ENCODE results near the gene SERPINC1. TPM values are rescaled to one million over a fixed set of nuclear protein-coding genes. Genes with fewer than 3 reads are reported as not detected.

The SERPINC1 gene
- total and polyA plus RNA-seq, 9 of the 15 experiments (the other 6 are each of a cell fraction or from before 2014, with no cell fraction given) = 0.07 to 1.2 (median 0.50) TPM

- TF ChIP-seq, protein P1, sequence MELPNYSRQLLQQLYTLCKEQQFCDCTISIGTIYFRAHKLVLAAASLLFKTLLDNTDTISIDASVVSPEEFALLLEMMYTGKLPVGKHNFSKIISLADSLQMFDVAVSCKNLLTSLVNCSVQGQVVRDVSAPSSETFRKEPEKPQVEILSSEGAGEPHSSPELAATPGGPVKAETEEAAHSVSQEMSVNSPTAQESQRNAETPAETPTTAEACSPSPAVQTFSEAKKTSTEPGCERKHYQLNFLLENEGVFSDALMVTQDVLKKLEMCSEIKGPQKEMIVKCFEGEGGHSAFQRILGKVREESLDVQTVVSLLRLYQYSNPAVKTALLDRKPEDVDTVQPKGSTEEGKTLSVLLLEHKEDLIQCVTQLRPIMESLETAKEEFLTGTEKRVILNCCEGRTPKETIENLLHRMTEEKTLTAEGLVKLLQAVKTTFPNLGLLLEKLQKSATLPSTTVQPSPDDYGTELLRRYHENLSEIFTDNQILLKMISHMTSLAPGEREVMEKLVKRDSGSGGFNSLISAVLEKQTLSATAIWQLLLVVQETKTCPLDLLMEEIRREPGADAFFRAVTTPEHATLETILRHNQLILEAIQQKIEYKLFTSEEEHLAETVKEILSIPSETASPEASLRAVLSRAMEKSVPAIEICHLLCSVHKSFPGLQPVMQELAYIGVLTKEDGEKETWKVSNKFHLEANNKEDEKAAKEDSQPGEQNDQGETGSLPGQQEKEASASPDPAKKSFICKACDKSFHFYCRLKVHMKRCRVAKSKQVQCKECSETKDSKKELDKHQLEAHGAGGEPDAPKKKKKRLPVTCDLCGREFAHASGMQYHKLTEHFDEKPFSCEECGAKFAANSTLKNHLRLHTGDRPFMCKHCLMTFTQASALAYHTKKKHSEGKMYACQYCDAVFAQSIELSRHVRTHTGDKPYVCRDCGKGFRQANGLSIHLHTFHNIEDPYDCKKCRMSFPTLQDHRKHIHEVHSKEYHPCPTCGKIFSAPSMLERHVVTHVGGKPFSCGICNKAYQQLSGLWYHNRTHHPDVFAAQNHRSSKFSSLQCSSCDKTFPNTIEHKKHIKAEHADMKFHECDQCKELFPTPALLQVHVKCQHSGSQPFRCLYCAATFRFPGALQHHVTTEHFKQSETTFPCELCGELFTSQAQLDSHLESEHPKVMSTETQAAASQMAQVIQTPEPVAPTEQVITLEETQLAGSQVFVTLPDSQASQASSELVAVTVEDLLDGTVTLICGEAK (IDR thresholded peaks at IDR 0.05) = no peak
- TF ChIP-seq, protein P1 (CRISPR knock-in tag; IDR thresholded peaks at IDR 0.05) = no peak
- TF ChIP-seq U2AF2 (optimal IDR thresholded peaks at IDR 0.05; ENCODE audit: low read depth, low read length) = no peak
- TF ChIP-seq, protein P2, sequence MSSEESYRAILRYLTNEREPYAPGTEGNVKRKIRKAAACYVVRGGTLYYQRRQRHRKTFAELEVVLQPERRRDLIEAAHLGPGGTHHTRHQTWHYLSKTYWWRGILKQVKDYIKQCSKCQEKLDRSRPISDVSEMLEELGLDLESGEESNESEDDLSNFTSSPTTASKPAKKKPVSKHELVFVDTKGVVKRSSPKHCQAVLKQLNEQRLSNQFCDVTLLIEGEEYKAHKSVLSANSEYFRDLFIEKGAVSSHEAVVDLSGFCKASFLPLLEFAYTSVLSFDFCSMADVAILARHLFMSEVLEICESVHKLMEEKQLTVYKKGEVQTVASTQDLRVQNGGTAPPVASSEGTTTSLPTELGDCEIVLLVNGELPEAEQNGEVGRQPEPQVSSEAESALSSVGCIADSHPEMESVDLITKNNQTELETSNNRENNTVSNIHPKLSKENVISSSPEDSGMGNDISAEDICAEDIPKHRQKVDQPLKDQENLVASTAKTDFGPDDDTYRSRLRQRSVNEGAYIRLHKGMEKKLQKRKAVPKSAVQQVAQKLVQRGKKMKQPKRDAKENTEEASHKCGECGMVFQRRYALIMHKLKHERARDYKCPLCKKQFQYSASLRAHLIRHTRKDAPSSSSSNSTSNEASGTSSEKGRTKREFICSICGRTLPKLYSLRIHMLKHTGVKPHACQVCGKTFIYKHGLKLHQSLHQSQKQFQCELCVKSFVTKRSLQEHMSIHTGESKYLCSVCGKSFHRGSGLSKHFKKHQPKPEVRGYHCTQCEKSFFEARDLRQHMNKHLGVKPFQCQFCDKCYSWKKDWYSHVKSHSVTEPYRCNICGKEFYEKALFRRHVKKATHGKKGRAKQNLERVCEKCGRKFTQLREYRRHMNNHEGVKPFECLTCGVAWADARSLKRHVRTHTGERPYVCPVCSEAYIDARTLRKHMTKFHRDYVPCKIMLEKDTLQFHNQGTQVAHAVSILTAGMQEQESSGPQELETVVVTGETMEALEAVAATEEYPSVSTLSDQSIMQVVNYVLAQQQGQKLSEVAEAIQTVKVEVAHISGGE (CRISPR knock-in tag; IDR thresholded peaks at IDR 0.05) = no peak
- TF ChIP-seq SMAD2 (IDR thresholded peaks at IDR 0.05; ENCODE audit: low read depth, low read length) = no peak
- TF ChIP-seq ELF4 (CRISPR knock-in tag; IDR thresholded peaks at IDR 0.05) = no peak
- TF ChIP-seq ZNF668 (CRISPR knock-in tag; IDR thresholded peaks at IDR 0.05) = no peak
- TF ChIP-seq LEF1 (IDR thresholded peaks at IDR 0.05) = no peak
- no peak for TF ChIP-seq STAG1 (CRISPR knock-in tag; IDR thresholded peaks at IDR 0.05; ENCODE audit: borderline replicate concordance)
- no peak for TF ChIP-seq ZKSCAN3 (CRISPR knock-in tag; IDR thresholded peaks at IDR 0.05)
- no peak for TF ChIP-seq MYC (IDR thresholded peaks at IDR 0.05; ENCODE audit: low read depth, low read length)
- TF ChIP-seq MYC (CRISPR knock-in tag; IDR thresholded peaks at IDR 0.05; ENCODE audit: borderline replicate concordance, low read depth) = no peak
- TF ChIP-seq ZBTB33 (CRISPR knock-in tag; IDR thresholded peaks at IDR 0.05) = no peak; the same call in 1 of the 2 replicates
These were observed 49.9 kb downstream of the SERPINC1 start (continued) for GRCh38 chr1:173867141-173867752.

All from K562 (cell line).